Chondrocyte (in vitro differentiated cells): Measurements from ENCODE around the gene NR1H4. TPM values are rescaled to one million over a fixed set of nuclear protein-coding genes. Genes with fewer than 3 reads are reported as not detected.
"Not testable (repeated sequence)": the region's sequence is repeated elsewhere in the genome, so short reads cannot be mapped to it uniquely, and the experiment has no call there.

Experiments used
- DNase-seq: peaks from one replicate; pipeline ENCODE4 v3.0.0; 2021; ENCODE audit warnings: mixed read lengths, low spot score
- H3K27ac Mint-ChIP-seq: one replicate; pipeline ENCODE4 v1.8.0; 2021; ENCODE audit warnings: mild to moderate bottlenecking, moderate library complexity, mixed read lengths; ENCODE audit not compliant: unreplicated experiment
- H3K27me3 Mint-ChIP-seq: 2 replicates; pipeline ENCODE4 v1.8.0; 2021; ENCODE audit warnings: low read depth, mixed read lengths
- H3K36me3 Mint-ChIP-seq: 2 replicates; pipeline ENCODE4 v1.8.0; 2021; ENCODE audit warnings: low read depth, mixed read lengths
- H3K4me1 Mint-ChIP-seq: 2 replicates; pipeline ENCODE4 v1.8.0; 2021; ENCODE audit warnings: low read depth, mild to moderate bottlenecking, mixed read lengths
- H3K4me3 Mint-ChIP-seq: one replicate; pipeline ENCODE4 v1.8.0; 2021; ENCODE audit warnings: mild to moderate bottlenecking, moderate library complexity, mixed read lengths; ENCODE audit not compliant: unreplicated experiment
- H3K9me3 Mint-ChIP-seq: 2 replicates; pipeline ENCODE4 v1.8.0; 2021; ENCODE audit warnings: low read depth, mixed read lengths
- total RNA-seq: library from RNA; stranded (reverse); gene quantifications from 3 replicates; pipeline ENCODE4 v1.2.1, GENCODE V29; 2021
- TF ChIP-seq, protein P1 (sequence below): fragments of 200-600 bp; sonication (generic); IDR thresholded peaks from 2 replicates; pipeline ENCODE4 v1.5.0; 2021; ENCODE audit warnings: antibody characterized with exemption, mild to moderate bottlenecking, moderate library complexity

The NR1H4 gene
- total RNA-seq, 1 donor from 2014 or later: not detected

- Mint-ChIP-seq H3K4me1 (no peaks in the 10 kb centered on the region), H3K9me3 (no peaks in the 10 kb centered on the region), H3K4me3 (no peak overlapping the region), H3K36me3 (no peaks in the 10 kb centered on the region), H3K27me3 (peaks cover 4% of the 10 kb centered on the region), H3K27ac (no peak overlapping the region)
- TF ChIP-seq, protein P1, sequence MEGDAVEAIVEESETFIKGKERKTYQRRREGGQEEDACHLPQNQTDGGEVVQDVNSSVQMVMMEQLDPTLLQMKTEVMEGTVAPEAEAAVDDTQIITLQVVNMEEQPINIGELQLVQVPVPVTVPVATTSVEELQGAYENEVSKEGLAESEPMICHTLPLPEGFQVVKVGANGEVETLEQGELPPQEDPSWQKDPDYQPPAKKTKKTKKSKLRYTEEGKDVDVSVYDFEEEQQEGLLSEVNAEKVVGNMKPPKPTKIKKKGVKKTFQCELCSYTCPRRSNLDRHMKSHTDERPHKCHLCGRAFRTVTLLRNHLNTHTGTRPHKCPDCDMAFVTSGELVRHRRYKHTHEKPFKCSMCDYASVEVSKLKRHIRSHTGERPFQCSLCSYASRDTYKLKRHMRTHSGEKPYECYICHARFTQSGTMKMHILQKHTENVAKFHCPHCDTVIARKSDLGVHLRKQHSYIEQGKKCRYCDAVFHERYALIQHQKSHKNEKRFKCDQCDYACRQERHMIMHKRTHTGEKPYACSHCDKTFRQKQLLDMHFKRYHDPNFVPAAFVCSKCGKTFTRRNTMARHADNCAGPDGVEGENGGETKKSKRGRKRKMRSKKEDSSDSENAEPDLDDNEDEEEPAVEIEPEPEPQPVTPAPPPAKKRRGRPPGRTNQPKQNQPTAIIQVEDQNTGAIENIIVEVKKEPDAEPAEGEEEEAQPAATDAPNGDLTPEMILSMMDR: no peak
- DNase-seq: no peak
These were observed 20.9 kb downstream of the NR1H4 start for GRCh38 chr12:100494538-100494937.

GRCh38 chr12:100497105-100497795 is 23.6 kb downstream of the NR1H4 start:
- H3K27me3 Mint-ChIP-seq: peaks cover 3% of the 10 kb centered on the region
- no peak overlapping the region for H3K4me3 Mint-ChIP-seq
- H3K36me3 Mint-ChIP-seq: no peaks in the 10 kb centered on the region
- no peak overlapping the region for H3K27ac Mint-ChIP-seq
- TF ChIP-seq, protein P1: no peak
- DNase-seq: no peak
- H3K9me3 Mint-ChIP-seq: peaks cover under 1% of the 10 kb centered on the region
- H3K4me1 Mint-ChIP-seq: no peaks in the 10 kb centered on the region

DNA sequence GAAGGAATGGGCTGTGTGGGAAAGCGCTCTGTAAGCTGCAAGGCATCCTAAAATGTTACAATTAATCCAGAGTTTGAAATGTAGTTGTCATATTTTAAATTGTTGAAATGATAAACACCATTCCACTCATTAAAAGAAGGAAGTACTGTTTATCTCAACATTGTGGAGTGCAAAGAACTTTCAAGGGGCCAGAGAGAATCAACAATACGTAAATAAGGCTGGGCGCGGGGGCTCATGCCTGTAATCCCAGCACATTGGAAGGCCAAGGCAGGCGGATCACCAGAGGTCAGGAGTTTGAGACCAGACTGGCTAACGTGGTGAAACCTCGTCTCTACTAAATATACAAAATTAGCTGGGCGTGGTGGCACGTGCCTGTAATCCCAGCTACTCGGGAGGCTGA is 24.5 kb downstream of the NR1H4 start:
- TF ChIP-seq, protein P1: no peak
- no peaks in the 10 kb centered on the region for H3K36me3 Mint-ChIP-seq
- peaks cover 3% of the 10 kb centered on the region for H3K9me3 Mint-ChIP-seq
- no peak for DNase-seq
- peaks cover 3% of the 10 kb centered on the region for H3K27me3 Mint-ChIP-seq
- no peak overlapping the region for H3K4me3 Mint-ChIP-seq
- no peaks in the 10 kb centered on the region for H3K4me1 Mint-ChIP-seq
- no peak overlapping the region for H3K27ac Mint-ChIP-seq

DNA sequence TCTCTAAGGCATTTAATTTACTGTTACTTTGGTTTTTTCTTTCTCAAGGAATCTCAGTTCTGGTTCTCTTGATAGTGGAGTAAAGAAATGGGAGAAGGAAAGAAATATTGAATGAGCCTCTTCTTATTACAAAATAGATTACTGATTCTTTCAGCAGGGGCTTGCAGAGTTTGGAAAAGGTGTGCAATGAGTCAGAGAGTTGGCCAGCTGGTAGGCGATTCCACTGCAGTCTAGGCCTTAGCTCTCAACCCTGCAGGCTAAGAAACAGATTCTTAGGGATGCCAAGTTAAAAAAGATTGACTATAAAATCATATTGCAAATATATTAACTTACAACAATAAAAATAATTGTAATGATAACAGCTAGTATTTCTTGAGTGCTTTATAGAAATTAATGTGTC is 25.8 kb downstream of the NR1H4 start:
- H3K4me3 Mint-ChIP-seq: no peak overlapping the region
- no peaks in the 10 kb centered on the region for H3K36me3 Mint-ChIP-seq
- H3K27me3 Mint-ChIP-seq: peaks cover 7% of the 10 kb centered on the region
- no peak for DNase-seq
- no peak overlapping the region for H3K27ac Mint-ChIP-seq
- H3K9me3 Mint-ChIP-seq: peaks cover 3% of the 10 kb centered on the region
- H3K4me1 Mint-ChIP-seq: no peaks in the 10 kb centered on the region
- TF ChIP-seq, protein P1: no peak

GRCh38 chr12:100502718-100503117 is 29.1 kb downstream of the NR1H4 start:
- not testable (repeated sequence) for H3K36me3 Mint-ChIP-seq, H3K27ac Mint-ChIP-seq, H3K4me3 Mint-ChIP-seq, DNase-seq, H3K4me1 Mint-ChIP-seq, H3K9me3 Mint-ChIP-seq, H3K27me3 Mint-ChIP-seq

GRCh38 chr12:100503228-100503628 is 29.6 kb downstream of the NR1H4 start:
- Mint-ChIP-seq H3K4me1 (no peaks in the 10 kb centered on the region), H3K27ac (no peak overlapping the region), H3K27me3 (peaks cover 13% of the 10 kb centered on the region), H3K4me3 (no peak overlapping the region), H3K9me3 (peaks cover 3% of the 10 kb centered on the region), H3K36me3 (no peaks in the 10 kb centered on the region)
- no peak for DNase-seq
- TF ChIP-seq, protein P1: no peak
